Measurements from ENCODE around the gene RAB3GAP2.

- TF ChIP-seq, protein P1, sequence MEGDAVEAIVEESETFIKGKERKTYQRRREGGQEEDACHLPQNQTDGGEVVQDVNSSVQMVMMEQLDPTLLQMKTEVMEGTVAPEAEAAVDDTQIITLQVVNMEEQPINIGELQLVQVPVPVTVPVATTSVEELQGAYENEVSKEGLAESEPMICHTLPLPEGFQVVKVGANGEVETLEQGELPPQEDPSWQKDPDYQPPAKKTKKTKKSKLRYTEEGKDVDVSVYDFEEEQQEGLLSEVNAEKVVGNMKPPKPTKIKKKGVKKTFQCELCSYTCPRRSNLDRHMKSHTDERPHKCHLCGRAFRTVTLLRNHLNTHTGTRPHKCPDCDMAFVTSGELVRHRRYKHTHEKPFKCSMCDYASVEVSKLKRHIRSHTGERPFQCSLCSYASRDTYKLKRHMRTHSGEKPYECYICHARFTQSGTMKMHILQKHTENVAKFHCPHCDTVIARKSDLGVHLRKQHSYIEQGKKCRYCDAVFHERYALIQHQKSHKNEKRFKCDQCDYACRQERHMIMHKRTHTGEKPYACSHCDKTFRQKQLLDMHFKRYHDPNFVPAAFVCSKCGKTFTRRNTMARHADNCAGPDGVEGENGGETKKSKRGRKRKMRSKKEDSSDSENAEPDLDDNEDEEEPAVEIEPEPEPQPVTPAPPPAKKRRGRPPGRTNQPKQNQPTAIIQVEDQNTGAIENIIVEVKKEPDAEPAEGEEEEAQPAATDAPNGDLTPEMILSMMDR (IDR thresholded peaks at IDR 0.05; ENCODE audit: low read depth, low read length, poor library complexity, severe bottlenecking) = no peak
- TF ChIP-seq EZH2phosphoT487 (IDR thresholded peaks at IDR 0.05; ENCODE audit: borderline replicate concordance, low read length) = no peak
Measured at GRCh38 chr1:220283625-220284024, 11.4 kb upstream of the RAB3GAP2 start.
